ENCODE data around the gene MYOT.

GRCh38 chr5:137902408-137903133 lies 34.9 kb downstream of the MYOT start:
- TF ChIP-seq CTCF (IDR thresholded peaks at IDR 0.05) (no peak), POLR2A (IDR thresholded peaks at IDR 0.05; ENCODE audit: low read depth) (no peak), EP300 (IDR thresholded peaks at IDR 0.05) (no peak)
